Adipocyte (in vitro differentiated cells): Measurements from ENCODE around the gene OTOF.

ENCODE experiments used
- DNase-seq: peaks from one replicate; pipeline ENCODE4 v3.0.0-alpha.2; 2015; ENCODE audit warnings: low read depth
- H3K27me3 ChIP-seq: replicated peaks from 2 replicates; pipeline ENCODE4 v1.7.0; 2013; ENCODE audit warnings: mild to moderate bottlenecking, low read length, moderate library complexity; ENCODE audit not compliant: control insufficient read depth, insufficient read depth
- H3K36me3 ChIP-seq: 2 replicates; pipeline ENCODE4 v1.7.0; 2013; ENCODE audit warnings: low read length, mild to moderate bottlenecking, moderate library complexity; ENCODE audit not compliant: control insufficient read depth, insufficient read depth, severe bottlenecking
- H3K4me1 ChIP-seq: 2 replicates; pipeline ENCODE4 v1.7.0; 2013; ENCODE audit warnings: mild to moderate bottlenecking, low read length, moderate library complexity; ENCODE audit not compliant: control insufficient read depth, insufficient read depth
- H3K4me3 ChIP-seq: 2 replicates; pipeline ENCODE4 v1.7.0; 2013; ENCODE audit warnings: mild to moderate bottlenecking, low read length, moderate library complexity
- H3K9ac ChIP-seq: 2 replicates; pipeline ENCODE4 v1.7.0; 2013; ENCODE audit warnings: mild to moderate bottlenecking, low read length, moderate library complexity
- H3K9me3 ChIP-seq: 2 replicates; pipeline ENCODE4 v1.7.0; 2013; ENCODE audit warnings: mild to moderate bottlenecking, low read length, moderate library complexity; ENCODE audit not compliant: control insufficient read depth

OTOF gene

GRCh38 chr2:26500406-26500805 lies 22.5 kb upstream of the OTOF start:
- Histone ChIP-seq H3K4me3 (no peak overlapping the region), H3K36me3 (no peaks in the 10 kb centered on the region), H3K9ac (no peak overlapping the region), H3K4me1 (no peaks in the 10 kb centered on the region), H3K9me3 (no peaks in the 10 kb centered on the region), H3K27me3 (peaks cover 68% of the 10 kb centered on the region)
- DNase-seq: no peak

DNA sequence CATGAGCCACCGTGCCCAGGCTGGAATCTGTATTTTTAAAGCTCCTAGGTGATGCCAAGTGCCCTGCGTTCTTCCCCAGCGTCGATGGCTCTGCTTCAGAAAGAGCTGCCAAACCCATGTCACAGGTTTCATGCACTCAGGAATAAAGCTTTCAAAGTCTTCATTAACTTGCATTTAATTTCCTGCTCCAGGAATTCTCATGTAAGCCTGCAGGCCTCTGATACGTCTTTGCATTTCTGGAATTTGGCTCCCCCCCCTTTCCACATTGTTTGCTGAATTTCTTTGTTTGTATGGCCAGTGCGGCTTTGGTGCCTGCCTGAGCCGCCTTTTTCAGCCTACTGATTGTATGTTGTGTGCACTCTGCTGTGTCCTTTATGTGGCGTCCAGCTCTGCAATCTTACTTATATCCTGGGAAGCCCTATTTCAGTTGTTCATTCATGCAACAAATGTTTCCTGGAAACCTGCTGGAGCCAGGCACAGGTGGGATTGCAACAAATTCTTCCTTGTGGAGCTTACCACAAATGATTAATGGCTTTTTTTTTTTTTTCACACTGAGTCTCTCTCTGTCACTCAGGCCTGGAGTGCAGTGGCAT lies 17.9 kb upstream of the OTOF start:
- no peak for DNase-seq
- no peak overlapping the region for H3K4me3 ChIP-seq
- no peak overlapping the region for H3K9ac ChIP-seq
- H3K9me3 ChIP-seq: no peaks in the 10 kb centered on the region
- H3K4me1 ChIP-seq: no peaks in the 10 kb centered on the region
- H3K36me3 ChIP-seq: no peaks in the 10 kb centered on the region
- peaks cover 37% of the 10 kb centered on the region for H3K27me3 ChIP-seq

DNA sequence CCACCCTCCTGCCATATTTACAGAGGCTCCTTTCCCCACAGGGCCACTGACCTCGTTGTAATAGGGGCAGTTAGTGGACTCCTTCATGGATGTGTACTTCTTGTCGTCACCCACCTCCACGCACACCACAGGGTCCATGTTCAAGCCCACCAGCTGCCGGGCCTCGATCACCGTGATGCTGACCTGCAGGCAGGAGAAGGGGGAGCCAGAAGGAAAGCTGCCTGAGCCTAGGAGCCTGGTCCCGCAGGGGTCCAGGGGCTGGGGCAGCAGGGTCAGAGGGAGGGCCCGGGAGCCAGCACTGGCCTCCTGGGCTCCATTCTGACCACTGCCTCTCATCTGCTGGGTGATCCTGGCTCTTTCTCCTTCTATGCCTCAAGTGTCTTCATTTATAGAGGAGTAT lies 17.0 kb upstream of the OTOF start:
- Histone ChIP-seq H3K36me3 (no peaks in the 10 kb centered on the region), H3K4me3 (no peak overlapping the region), H3K9me3 (no peaks in the 10 kb centered on the region), H3K9ac (no peak overlapping the region), H3K4me1 (no peaks in the 10 kb centered on the region), H3K27me3 (peaks cover 36% of the 10 kb centered on the region)
- DNase-seq: no peak

GRCh38 chr2:26494199-26494598 lies 16.3 kb upstream of the OTOF start:
- no peak overlapping the region for H3K4me3 ChIP-seq
- no peaks in the 10 kb centered on the region for H3K9me3 ChIP-seq
- no peaks in the 10 kb centered on the region for H3K36me3 ChIP-seq
- DNase-seq: no peak
- H3K27me3 ChIP-seq: peaks cover 36% of the 10 kb centered on the region
- H3K9ac ChIP-seq: no peak overlapping the region
- H3K4me1 ChIP-seq: no peaks in the 10 kb centered on the region

DNA sequence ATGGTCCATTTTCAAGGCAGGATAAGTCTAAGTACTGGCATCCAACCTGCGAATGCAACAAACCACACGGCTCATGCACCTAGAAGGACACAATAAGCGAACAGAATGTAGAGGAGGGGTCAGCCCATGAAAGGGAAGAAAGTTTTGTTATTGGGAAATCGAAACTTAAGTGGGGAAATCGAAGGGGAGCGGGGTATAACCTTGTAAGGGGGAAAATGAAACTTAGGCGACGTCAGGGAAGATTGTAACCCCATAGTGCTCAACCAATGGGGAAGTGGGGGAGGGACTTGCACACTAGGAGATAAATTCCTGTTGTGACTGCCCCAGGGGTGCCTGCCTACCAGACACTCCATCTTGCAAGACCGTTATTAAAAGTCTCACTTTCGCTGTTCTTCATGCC lies 15.6 kb upstream of the OTOF start:
- Histone ChIP-seq H3K27me3 (peaks cover 37% of the 10 kb centered on the region), H3K4me1 (no peaks in the 10 kb centered on the region), H3K9me3 (no peaks in the 10 kb centered on the region), H3K9ac (no peak overlapping the region), H3K36me3 (no peaks in the 10 kb centered on the region), H3K4me3 (no peak overlapping the region)
- DNase-seq: no peak

DNA sequence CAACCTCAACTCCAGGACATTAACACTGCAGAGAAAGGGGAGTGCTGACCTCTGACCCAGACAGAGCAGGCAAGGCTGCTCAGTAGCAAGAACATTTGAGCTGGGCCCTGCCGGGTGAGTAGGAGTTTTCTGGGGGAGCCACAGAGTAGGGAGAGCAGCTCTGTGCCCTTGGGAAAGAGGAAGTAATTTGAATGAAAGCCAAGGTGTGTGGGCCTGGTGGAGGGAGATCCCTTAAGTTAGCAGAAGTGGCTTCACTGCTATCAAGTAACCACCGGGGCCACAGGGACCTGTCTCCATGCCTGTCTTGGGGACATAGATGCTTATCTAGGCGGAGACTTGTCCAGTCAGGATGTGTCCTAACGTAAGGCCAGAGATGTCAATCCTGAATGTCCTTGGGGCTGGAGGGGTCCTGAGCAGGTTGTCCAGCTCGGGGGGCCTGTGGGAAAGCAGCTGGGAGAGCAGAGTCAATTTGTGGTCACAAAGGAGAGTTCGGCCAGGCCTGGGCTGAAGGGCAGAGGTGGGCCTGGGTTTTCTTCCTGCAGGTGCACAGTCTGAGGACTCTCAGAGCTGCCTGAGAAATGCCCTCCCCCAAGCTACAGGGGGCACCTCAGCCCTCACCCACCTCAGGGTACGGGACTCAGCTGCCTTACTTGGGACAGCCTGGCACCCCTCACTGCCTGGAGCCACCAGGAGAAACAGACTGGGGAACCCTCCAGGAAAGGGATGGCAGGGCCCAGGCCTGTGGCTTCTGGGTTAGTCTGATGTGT lies 15.0 kb upstream of the OTOF start:
- Histone ChIP-seq H3K9me3 (no peaks in the 10 kb centered on the region), H3K9ac (no peak overlapping the region), H3K4me1 (no peaks in the 10 kb centered on the region), H3K27me3 (peaks cover 37% of the 10 kb centered on the region), H3K4me3 (no peak overlapping the region), H3K36me3 (no peaks in the 10 kb centered on the region)
- no peak for DNase-seq

- no peaks in the 10 kb centered on the region for H3K36me3 ChIP-seq
- H3K27me3 ChIP-seq: peaks cover 33% of the 10 kb centered on the region
- no peak overlapping the region for H3K4me3 ChIP-seq
- H3K9ac ChIP-seq: no peak overlapping the region
- no peaks in the 10 kb centered on the region for H3K4me1 ChIP-seq
- no peaks in the 10 kb centered on the region for H3K9me3 ChIP-seq
- DNase-seq: no peak
These were observed 13.7 kb upstream of the OTOF start for GRCh38 chr2:26491563-26492167.

GRCh38 chr2:26489213-26489850 lies 11.4 kb upstream of the OTOF start:
- no peak overlapping the region for H3K9ac ChIP-seq
- peaks cover 2% of the 10 kb centered on the region for H3K4me1 ChIP-seq
- peaks cover 30% of the 10 kb centered on the region for H3K27me3 ChIP-seq
- no peaks in the 10 kb centered on the region for H3K36me3 ChIP-seq
- DNase-seq: no peak
- no peaks in the 10 kb centered on the region for H3K9me3 ChIP-seq
- H3K4me3 ChIP-seq: no peak overlapping the region

GRCh38 chr2:26488463-26489212 lies 10.7 kb upstream of the OTOF start:
- DNase-seq: no peak
- H3K4me1 ChIP-seq: peaks cover 9% of the 10 kb centered on the region
- no peak overlapping the region for H3K4me3 ChIP-seq
- peaks cover 30% of the 10 kb centered on the region for H3K27me3 ChIP-seq
- no peak overlapping the region for H3K9ac ChIP-seq
- no peaks in the 10 kb centered on the region for H3K36me3 ChIP-seq
- H3K9me3 ChIP-seq: no peaks in the 10 kb centered on the region

GRCh38 chr2:26487192-26487591 lies 9.3 kb upstream of the OTOF start:
- Histone ChIP-seq H3K27me3 (peaks cover 36% of the 10 kb centered on the region), H3K36me3 (no peaks in the 10 kb centered on the region), H3K4me3 (no peak overlapping the region), H3K4me1 (peaks cover 14% of the 10 kb centered on the region), H3K9ac (no peak overlapping the region), H3K9me3 (no peaks in the 10 kb centered on the region)
- DNase-seq: no peak

DNA sequence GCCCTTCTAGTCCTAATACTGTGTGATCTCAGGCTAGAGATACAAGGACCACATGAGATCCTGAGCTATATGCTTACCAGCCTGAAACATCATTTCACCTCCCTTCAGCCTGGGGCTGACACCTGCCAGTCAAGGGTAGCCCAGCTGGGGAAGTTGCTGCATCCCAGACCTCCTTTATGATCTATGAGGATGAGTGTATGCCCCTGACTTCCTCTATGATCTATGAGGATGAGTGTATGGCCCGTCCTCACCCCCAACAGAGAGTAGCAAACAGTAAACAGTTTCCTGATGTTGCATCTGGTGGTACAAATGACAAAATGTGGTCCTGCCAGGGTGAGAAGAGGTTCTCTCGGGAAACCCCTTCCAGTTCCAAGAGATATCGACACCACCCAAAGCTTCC lies 8.9 kb upstream of the OTOF start:
- no peak overlapping the region for H3K9ac ChIP-seq
- H3K9me3 ChIP-seq: no peaks in the 10 kb centered on the region
- H3K4me1 ChIP-seq: peaks cover 14% of the 10 kb centered on the region
- no peak for DNase-seq
- H3K36me3 ChIP-seq: no peaks in the 10 kb centered on the region
- peaks cover 36% of the 10 kb centered on the region for H3K27me3 ChIP-seq
- H3K4me3 ChIP-seq: no peak overlapping the region
